Kidney (tissue), 14 donors: ENCODE results near the gene MBNL1. TPM values are rescaled to one million over a fixed set of nuclear protein-coding genes. Genes with fewer than 3 reads are reported as not detected.
"Not testable (repeated sequence)": the region's sequence is repeated elsewhere in the genome, so short reads cannot be mapped to it uniquely, and the experiment has no call there.

Experiments
- DNase-seq, 5 donors: peaks; one replicate each; pipeline ENCODE4 v3.0.0-alpha.2; 2013 to 2020
- FAIRE-seq: peaks from 2 replicates; lab custom pipeline; 2012; peaks lifted over from hg19 to GRCh38; lab: Jason Lieb, UNC
- H3K27ac ChIP-seq, 2 donors: one replicate each; pipeline ENCODE4 v1.7.0; 2013; ENCODE audit warnings: low read depth in 2 of 2, low read length in 2 of 2, inconsistent platforms in 1 of 2
- H3K27me3 ChIP-seq: one replicate; pipeline ENCODE4 v1.7.1; 2013; ENCODE audit warnings: low read length, inconsistent platforms; ENCODE audit not compliant: control insufficient read depth, insufficient read depth
- H3K36me3 ChIP-seq, 3 donors: one replicate each; pipeline versions ENCODE4 v1.7.0 to v1.7.1; 2013; ENCODE audit warnings: low read length in 3 of 3, control low read depth in 1 of 3, inconsistent platforms in 1 of 3; ENCODE audit not compliant: insufficient read depth in 3 of 3, control insufficient read depth in 2 of 3
- H3K4me1 ChIP-seq, 3 donors: one replicate each; pipeline versions ENCODE4 v1.7.0 to v1.7.1; 2013; ENCODE audit warnings: low read length in 3 of 3, inconsistent platforms in 1 of 3, low read depth in 1 of 3; ENCODE audit not compliant: control insufficient read depth in 2 of 3, insufficient read depth in 2 of 3
- H3K4me3 ChIP-seq, 3 donors: one replicate each; pipeline versions ENCODE4 v1.7.0 to v1.8.1; 2013; ENCODE audit warnings: low read length in 3 of 3, control low read depth in 1 of 3, inconsistent platforms in 1 of 3
- H3K9ac ChIP-seq, 3 donors: one replicate each; pipeline versions ENCODE4 v1.7.0 to v1.7.1; 2013; ENCODE audit warnings: low read length in 3 of 3, control low read depth in 1 of 3, inconsistent platforms in 1 of 3
- H3K9me3 ChIP-seq, 3 donors: one replicate each; pipeline versions ENCODE4 v1.7.0 to v1.7.1; 2013; ENCODE audit warnings: low read length in 3 of 3, control low read depth in 1 of 3, inconsistent platforms in 1 of 3; ENCODE audit not compliant: control insufficient read depth in 2 of 3, insufficient read depth in 1 of 3
- CTCF ChIP-seq: IDR thresholded peaks from 3 replicates; pipeline ENCODE4 v1.5.1; 2012; ENCODE audit warnings: mild to moderate bottlenecking, moderate library complexity, borderline replicate concordance; ENCODE audit not compliant: insufficient read depth; ENCODE audit errors: extremely low read depth
- intact Hi-C: fragments of 100-400 bp; cut with DNase I; formaldehyde crosslinking; loops from one replicate; pipeline ENCODE4 v1.11.1; 2022
- polyA plus RNA-seq: library from polyadenylated mRNA; stranded (reverse); fragments of 350-450 nt; fragmentation: Illumina TruSeq; extraction: RNeasy Lipid Tissue Mini Kit (QIAGEN cat#74804); gene quantifications from one replicate; pipeline ENCODE4 v1.2.3, GENCODE V29; 2014; ENCODE audit warnings: low read depth, low replicate concordance; ENCODE audit not compliant: insufficient read depth
- total RNA-seq: library from RNA; stranded (reverse); fragmentation: NEBNext Ultra II Directional; extraction: Animal tissue kit (Norgen Biotek cat#: 25700); gene quantifications from one replicate; pipeline ENCODE4 v1.2.1, GENCODE V29; 2021
- donor health status: control.
- donor health status: control.
- donor health status: control.
- donor health status: control.
- donor health status: control.
- donor health status: DM: yes; HTN: yes; CAD: no.
- donor health status: Normal renal cell carcinoma (clear cell type).

MBNL1 gene
- total and polyA plus RNA-seq, 2 donors from 2014 or later, result 22.0 to 167 TPM

DNA sequence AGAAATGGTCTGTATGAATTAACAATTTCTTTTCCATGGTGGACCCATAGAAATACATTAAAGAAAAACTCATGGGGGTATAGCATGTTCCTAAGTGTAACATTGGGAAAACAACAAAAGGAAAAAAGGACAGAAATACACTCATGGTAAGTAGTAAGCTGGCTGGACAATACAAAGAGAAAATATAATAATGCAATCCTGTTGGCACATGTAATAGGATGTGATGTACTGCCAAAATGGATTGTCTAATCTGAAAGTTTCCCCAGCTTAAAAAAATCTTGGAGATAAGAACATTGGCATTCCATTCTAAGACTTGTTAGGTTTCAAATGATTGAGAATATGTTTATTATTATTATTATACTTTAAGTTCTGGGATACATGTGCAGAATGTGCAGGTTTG lies 128.1 kb downstream of the MBNL1 start:
- H3K9ac ChIP-seq, result no peak overlapping the region
- no peaks in the 10 kb centered on the region for H3K27me3 ChIP-seq
- H3K4me1 ChIP-seq, result peaks cover 0 to 15% (median 12%) of the 10 kb centered on the region in 3 donors
- FAIRE-seq, result no peak
- H3K4me3 ChIP-seq, result no peak overlapping the region
- H3K27ac ChIP-seq, result no peak overlapping the region
- DNase-seq, result no peak
- intact Hi-C loops, result no loop called here
- no peaks in the 10 kb centered on the region for H3K36me3 ChIP-seq
- no peaks in the 10 kb centered on the region for H3K9me3 ChIP-seq
- TF ChIP-seq CTCF, result no peak

DNA sequence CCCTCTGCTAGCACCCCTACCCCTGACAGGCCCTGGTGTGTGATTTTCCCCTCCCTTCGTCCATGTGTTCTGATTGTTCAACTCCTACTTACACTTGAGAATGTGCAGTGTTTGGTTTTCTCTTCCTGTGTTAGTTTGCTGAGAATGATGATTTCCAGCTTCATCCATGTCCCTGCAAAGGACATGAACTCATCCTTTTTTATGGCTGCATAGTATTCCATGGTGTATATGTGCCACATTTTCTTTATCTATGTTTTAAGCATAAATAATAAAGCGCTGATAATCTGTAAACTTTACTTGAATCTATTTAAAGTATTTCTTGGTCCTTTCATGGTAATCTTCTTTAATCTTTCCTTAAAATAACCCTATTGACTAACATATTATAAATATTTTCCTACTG lies 128.6 kb downstream of the MBNL1 start:
- H3K9ac ChIP-seq, H3K4me3 ChIP-seq, intact Hi-C loops, DNase-seq, H3K27ac ChIP-seq, FAIRE-seq, H3K27me3 ChIP-seq, H3K36me3 ChIP-seq, H3K9me3 ChIP-seq: not testable (repeated sequence)
- peaks cover 0 to 15% (median 12%) of the 10 kb centered on the region in 3 donors for H3K4me1 ChIP-seq

GRCh38 chr3:152398495-152398894 lies 129.8 kb downstream of the MBNL1 start:
- no peaks in the 10 kb centered on the region for H3K9me3 ChIP-seq
- no peak for DNase-seq
- peaks cover 0 to 22% (median 17%) of the 10 kb centered on the region in 3 donors for H3K4me1 ChIP-seq
- no peaks in the 10 kb centered on the region for H3K36me3 ChIP-seq
- no peak overlapping the region for H3K27ac ChIP-seq
- H3K27me3 ChIP-seq, result no peaks in the 10 kb centered on the region
- H3K9ac ChIP-seq, result no peak overlapping the region
- TF ChIP-seq CTCF, result no peak
- intact Hi-C loops, result no loop called here
- no peak overlapping the region for H3K4me3 ChIP-seq
- no peak for FAIRE-seq

DNA sequence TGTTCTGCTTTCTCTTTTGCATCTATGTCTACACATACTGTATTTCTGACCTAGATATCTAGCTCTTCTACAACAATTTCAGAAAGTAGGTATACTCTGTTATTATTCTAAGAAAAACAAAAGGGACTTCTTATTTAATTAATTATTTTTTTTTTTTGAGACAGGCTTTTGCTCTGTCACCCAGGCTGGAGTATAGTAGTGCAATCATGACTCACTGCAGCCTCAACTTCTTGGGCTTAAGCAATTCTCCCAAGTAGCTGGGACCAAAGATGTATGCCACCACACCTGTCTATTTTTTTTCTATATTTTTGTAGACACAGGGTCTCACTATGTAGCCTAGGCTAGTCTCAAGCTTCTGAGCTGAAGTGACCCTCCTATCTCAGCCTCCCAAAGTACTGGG lies 130.6 kb downstream of the MBNL1 start:
- intact Hi-C loops, result no loop called here
- no peak overlapping the region for H3K27ac ChIP-seq
- no peak for TF ChIP-seq CTCF
- FAIRE-seq, result no peak
- H3K27me3 ChIP-seq, result no peaks in the 10 kb centered on the region
- peaks cover 0 to 22% (median 17%) of the 10 kb centered on the region in 3 donors for H3K4me1 ChIP-seq
- H3K9me3 ChIP-seq, result no peaks in the 10 kb centered on the region
- no peak overlapping the region for H3K9ac ChIP-seq
- no peak overlapping the region for H3K4me3 ChIP-seq
- H3K36me3 ChIP-seq, result no peaks in the 10 kb centered on the region
- no peak for DNase-seq
